ENCODE results near the gene ACACB.

GRCh38 chr12:109191621-109192250 is 75.3 kb downstream of the ACACB start:
- TF ChIP-seq CTCF (IDR thresholded peaks at IDR 0.05) (no peak), POLR2AphosphoS5 (IDR thresholded peaks at IDR 0.05; ENCODE audit: insufficient read depth in 1 of 2, low read depth in 1 of 2) (no peak)

Data from vagina (tissue), 2 donors.